ENCODE results near the gene PODXL2. TPM values are rescaled to one million over a fixed set of nuclear protein-coding genes. Genes with fewer than 3 reads are reported as not detected.

The PODXL2 gene
- polyA plus RNA-seq, 1 donor (not counting 4 experiments of a cell fraction or from before 2014, with no cell fraction given) = 1.6 TPM

DNA sequence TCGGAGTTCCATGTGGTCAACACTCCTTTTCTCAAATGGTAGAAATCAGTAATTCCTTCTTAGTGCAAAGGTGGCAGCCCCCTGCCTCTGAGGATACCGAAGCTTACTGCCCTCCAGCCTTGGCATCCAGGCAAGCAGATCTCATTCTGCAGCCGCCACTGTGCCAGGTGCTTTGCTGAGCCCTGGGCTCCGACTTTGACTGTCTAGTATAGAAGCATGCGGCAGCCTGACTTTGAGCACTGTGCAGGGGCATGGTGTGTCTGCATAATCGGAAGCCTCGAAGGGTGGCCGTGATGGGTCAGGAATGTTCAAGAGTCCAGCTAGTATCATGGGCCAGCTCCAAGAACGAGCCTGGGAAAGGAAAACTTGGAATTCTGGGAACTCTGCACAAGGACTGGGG, 83.5 kb downstream of the PODXL2 start:
- no peak overlapping the region for H3K9ac ChIP-seq (ENCODE audit: control insufficient read depth, extremely low read depth, insufficient read depth, low read length)
- DNase-seq (ENCODE audit: low read depth, low spot score) = no peak
- FAIRE-seq = no peak
- H3K9me1 ChIP-seq (ENCODE audit: control insufficient read depth, extremely low read depth, insufficient read depth, low read length) = no peaks in the 10 kb centered on the region
- no peaks in the 10 kb centered on the region for H3K9me3 ChIP-seq (ENCODE audit: control insufficient read depth, low read depth, low read length)
- peaks cover 2 to 11% of the 10 kb centered on the region in 2 experiments for H3K36me3 ChIP-seq (ENCODE audit: control insufficient read depth in 2 of 2, extremely low read depth in 1 of 2, insufficient read depth in 2 of 2, low read length in 2 of 2)
- no peaks in the 10 kb centered on the region for H3K27me3 ChIP-seq (ENCODE audit: control insufficient read depth, extremely low read depth, insufficient read depth, low read length)
- no peak for TF ChIP-seq EZH2 (IDR thresholded peaks at IDR 0.05; ENCODE audit: low read length)
- TF ChIP-seq, protein P1, sequence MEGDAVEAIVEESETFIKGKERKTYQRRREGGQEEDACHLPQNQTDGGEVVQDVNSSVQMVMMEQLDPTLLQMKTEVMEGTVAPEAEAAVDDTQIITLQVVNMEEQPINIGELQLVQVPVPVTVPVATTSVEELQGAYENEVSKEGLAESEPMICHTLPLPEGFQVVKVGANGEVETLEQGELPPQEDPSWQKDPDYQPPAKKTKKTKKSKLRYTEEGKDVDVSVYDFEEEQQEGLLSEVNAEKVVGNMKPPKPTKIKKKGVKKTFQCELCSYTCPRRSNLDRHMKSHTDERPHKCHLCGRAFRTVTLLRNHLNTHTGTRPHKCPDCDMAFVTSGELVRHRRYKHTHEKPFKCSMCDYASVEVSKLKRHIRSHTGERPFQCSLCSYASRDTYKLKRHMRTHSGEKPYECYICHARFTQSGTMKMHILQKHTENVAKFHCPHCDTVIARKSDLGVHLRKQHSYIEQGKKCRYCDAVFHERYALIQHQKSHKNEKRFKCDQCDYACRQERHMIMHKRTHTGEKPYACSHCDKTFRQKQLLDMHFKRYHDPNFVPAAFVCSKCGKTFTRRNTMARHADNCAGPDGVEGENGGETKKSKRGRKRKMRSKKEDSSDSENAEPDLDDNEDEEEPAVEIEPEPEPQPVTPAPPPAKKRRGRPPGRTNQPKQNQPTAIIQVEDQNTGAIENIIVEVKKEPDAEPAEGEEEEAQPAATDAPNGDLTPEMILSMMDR (optimal IDR thresholded peaks at IDR 0.05 in 1 of 3, IDR thresholded peaks at IDR 0.05 in 1 of 3, conservative IDR thresholded peaks at IDR 0.05 in 1 of 3; ENCODE audit: extremely low read depth in 1 of 3, insufficient read depth in 2 of 3, low read length in 3 of 3) = no peak
- no peak overlapping the region for H3K4me3 ChIP-seq (ENCODE audit: control insufficient read depth in 2 of 3, extremely low read depth in 1 of 3, insufficient read depth in 2 of 3, low read depth in 1 of 3, low read length in 3 of 3)
- H4K20me1 ChIP-seq (ENCODE audit: control insufficient read depth, extremely low read depth, insufficient read depth, low read length) = no peaks in the 10 kb centered on the region
- no peak overlapping the region for H2AFZ ChIP-seq (ENCODE audit: control insufficient read depth, low read length)
- H3K79me2 ChIP-seq (ENCODE audit: control insufficient read depth, insufficient read depth, low read length) = no peaks in the 10 kb centered on the region
- H3K27ac ChIP-seq (ENCODE audit: control insufficient read depth, insufficient read depth, low read length) = no peak overlapping the region
- peaks cover 13% of the 10 kb centered on the region for H3K4me1 ChIP-seq (ENCODE audit: control insufficient read depth, extremely low read depth, insufficient read depth, low read length)
- dilution Hi-C loops (cut with MboI; ENCODE audit: extremely low pct_ligation_motif_present, low sequenced_read_pairs) = no loop called here
- no peak overlapping the region for H3K4me2 ChIP-seq (ENCODE audit: control insufficient read depth, extremely low read depth, insufficient read depth, low read depth, low read length)

DNA sequence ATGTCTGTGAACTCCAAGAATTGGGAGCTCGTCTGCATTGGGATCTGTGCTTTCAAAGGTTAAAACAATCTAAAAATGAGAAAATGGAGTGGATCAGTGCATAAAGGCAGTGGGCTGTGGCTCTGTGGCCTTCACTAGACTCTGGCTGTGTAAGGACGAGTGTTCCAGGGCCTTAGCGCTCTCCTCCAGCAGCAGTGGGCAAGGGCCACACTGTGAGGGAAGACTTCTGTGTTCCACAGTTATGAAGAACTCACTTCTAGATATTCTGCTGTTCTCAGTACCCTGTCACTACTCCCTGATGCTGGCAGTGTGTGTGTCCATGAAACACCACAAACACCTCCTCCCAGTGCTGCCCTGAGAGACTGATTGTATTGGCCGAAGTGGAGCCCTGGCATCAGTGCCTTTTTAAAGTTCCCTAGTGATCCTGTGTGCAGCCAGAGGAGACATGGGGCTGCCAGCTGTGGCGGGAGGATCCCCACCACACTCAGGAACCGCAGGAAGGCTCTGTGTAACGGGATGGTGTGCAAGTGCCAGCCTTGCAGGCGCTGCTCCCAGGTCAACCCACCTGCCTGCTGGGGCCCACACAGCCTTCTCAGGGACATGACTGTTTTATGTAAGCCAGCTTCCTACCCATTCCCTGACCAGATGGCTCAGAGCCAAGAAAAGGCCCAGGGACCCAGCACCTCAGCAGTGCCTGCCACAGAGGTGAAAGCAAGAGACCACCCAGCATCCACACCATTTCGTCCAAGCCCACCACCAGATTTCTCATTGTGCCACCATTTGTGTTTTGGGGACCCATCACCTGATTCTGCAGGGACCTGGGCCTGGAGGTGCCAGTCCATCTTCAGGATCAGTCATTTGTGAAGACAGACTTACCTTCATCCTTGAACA, 84.1 kb downstream of the PODXL2 start:
- Histone ChIP-seq H3K27me3 (ENCODE audit: control insufficient read depth, extremely low read depth, insufficient read depth, low read length) (no peaks in the 10 kb centered on the region), H3K9me1 (ENCODE audit: control insufficient read depth, extremely low read depth, insufficient read depth, low read length) (no peaks in the 10 kb centered on the region), H3K9ac (ENCODE audit: control insufficient read depth, extremely low read depth, insufficient read depth, low read length) (no peak overlapping the region), H3K27ac (ENCODE audit: control insufficient read depth, insufficient read depth, low read length) (no peak overlapping the region), H3K4me2 (ENCODE audit: control insufficient read depth, extremely low read depth, insufficient read depth, low read depth, low read length) (no peak overlapping the region), H3K9me3 (ENCODE audit: control insufficient read depth, low read depth, low read length) (no peaks in the 10 kb centered on the region), H3K4me1 (ENCODE audit: control insufficient read depth, extremely low read depth, insufficient read depth, low read length) (peaks cover 13% of the 10 kb centered on the region), H4K20me1 (ENCODE audit: control insufficient read depth, extremely low read depth, insufficient read depth, low read length) (no peaks in the 10 kb centered on the region), H3K36me3 (ENCODE audit: control insufficient read depth in 2 of 2, extremely low read depth in 1 of 2, insufficient read depth in 2 of 2, low read length in 2 of 2) (peaks cover under 1 to 9% of the 10 kb centered on the region in 2 experiments), H2AFZ (ENCODE audit: control insufficient read depth, low read length) (no peak overlapping the region), H3K79me2 (ENCODE audit: control insufficient read depth, insufficient read depth, low read length) (no peaks in the 10 kb centered on the region), H3K4me3 (ENCODE audit: control insufficient read depth in 2 of 3, extremely low read depth in 1 of 3, insufficient read depth in 2 of 3, low read depth in 1 of 3, low read length in 3 of 3) (no peak overlapping the region)
- dilution Hi-C loops (cut with MboI; ENCODE audit: extremely low pct_ligation_motif_present, low sequenced_read_pairs) = no loop called here
- no peak for DNase-seq (ENCODE audit: low read depth, low spot score)
- no peak for FAIRE-seq
- no peak for TF ChIP-seq EZH2 (IDR thresholded peaks at IDR 0.05; ENCODE audit: low read length)
- TF ChIP-seq, protein P1 (optimal IDR thresholded peaks at IDR 0.05 in 1 of 3, IDR thresholded peaks at IDR 0.05 in 1 of 3, conservative IDR thresholded peaks at IDR 0.05 in 1 of 3; ENCODE audit: extremely low read depth in 1 of 3, insufficient read depth in 2 of 3, low read length in 3 of 3) = no peak

Measured in keratinocyte (primary cell).